Measurements from ENCODE around the gene PSMB4. TPM values are rescaled to one million over a fixed set of nuclear protein-coding genes. Genes with fewer than 3 reads are reported as not detected.

Gene PSMB4
- total RNA-seq, 1 donor from 2014 or later: 322 TPM

GRCh38 chr1:151407304-151407703, 7.9 kb downstream of the PSMB4 start:
- no peaks in the 10 kb centered on the region for H3K9me3 Mint-ChIP-seq (ENCODE audit: unreplicated experiment)
- peaks cover 2% of the 10 kb centered on the region for H3K4me1 Mint-ChIP-seq (ENCODE audit: unreplicated experiment)
- no peak overlapping the region for H3K27ac Mint-ChIP-seq (ENCODE audit: unreplicated experiment)
- no peak for DNase-seq (ENCODE audit: low spot score)
- no peak overlapping the region for H3K4me3 Mint-ChIP-seq (ENCODE audit: unreplicated experiment)
- H3K36me3 Mint-ChIP-seq (ENCODE audit: low read depth, unreplicated experiment): peaks cover 56% of the 10 kb centered on the region
- TF ChIP-seq, protein P1, sequence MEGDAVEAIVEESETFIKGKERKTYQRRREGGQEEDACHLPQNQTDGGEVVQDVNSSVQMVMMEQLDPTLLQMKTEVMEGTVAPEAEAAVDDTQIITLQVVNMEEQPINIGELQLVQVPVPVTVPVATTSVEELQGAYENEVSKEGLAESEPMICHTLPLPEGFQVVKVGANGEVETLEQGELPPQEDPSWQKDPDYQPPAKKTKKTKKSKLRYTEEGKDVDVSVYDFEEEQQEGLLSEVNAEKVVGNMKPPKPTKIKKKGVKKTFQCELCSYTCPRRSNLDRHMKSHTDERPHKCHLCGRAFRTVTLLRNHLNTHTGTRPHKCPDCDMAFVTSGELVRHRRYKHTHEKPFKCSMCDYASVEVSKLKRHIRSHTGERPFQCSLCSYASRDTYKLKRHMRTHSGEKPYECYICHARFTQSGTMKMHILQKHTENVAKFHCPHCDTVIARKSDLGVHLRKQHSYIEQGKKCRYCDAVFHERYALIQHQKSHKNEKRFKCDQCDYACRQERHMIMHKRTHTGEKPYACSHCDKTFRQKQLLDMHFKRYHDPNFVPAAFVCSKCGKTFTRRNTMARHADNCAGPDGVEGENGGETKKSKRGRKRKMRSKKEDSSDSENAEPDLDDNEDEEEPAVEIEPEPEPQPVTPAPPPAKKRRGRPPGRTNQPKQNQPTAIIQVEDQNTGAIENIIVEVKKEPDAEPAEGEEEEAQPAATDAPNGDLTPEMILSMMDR (IDR thresholded peaks at IDR 0.05; ENCODE audit: unreplicated experiment): no peak
- H3K27me3 Mint-ChIP-seq (ENCODE audit: unreplicated experiment): no peaks in the 10 kb centered on the region

- DNase-seq (ENCODE audit: low spot score): no peak
- Mint-ChIP-seq H3K27ac (ENCODE audit: unreplicated experiment) (no peak overlapping the region), H3K4me1 (ENCODE audit: unreplicated experiment) (no peaks in the 10 kb centered on the region), H3K27me3 (ENCODE audit: unreplicated experiment) (no peaks in the 10 kb centered on the region), H3K36me3 (ENCODE audit: low read depth, unreplicated experiment) (peaks cover 64% of the 10 kb centered on the region), H3K9me3 (ENCODE audit: unreplicated experiment) (no peaks in the 10 kb centered on the region), H3K4me3 (ENCODE audit: unreplicated experiment) (no peak overlapping the region)
- TF ChIP-seq, protein P1 (IDR thresholded peaks at IDR 0.05; ENCODE audit: unreplicated experiment): no peak
These were observed 9.5 kb downstream of the PSMB4 start for GRCh38 chr1:151408891-151409290.

GRCh38 chr1:151411884-151412283, 12.5 kb downstream of the PSMB4 start:
- Mint-ChIP-seq H3K27ac (ENCODE audit: unreplicated experiment) (no peak overlapping the region), H3K36me3 (ENCODE audit: low read depth, unreplicated experiment) (peaks cover 62% of the 10 kb centered on the region), H3K27me3 (ENCODE audit: unreplicated experiment) (no peaks in the 10 kb centered on the region), H3K4me1 (ENCODE audit: unreplicated experiment) (no peaks in the 10 kb centered on the region), H3K4me3 (ENCODE audit: unreplicated experiment) (no peak overlapping the region), H3K9me3 (ENCODE audit: unreplicated experiment) (no peaks in the 10 kb centered on the region)
- no peak for DNase-seq (ENCODE audit: low spot score)
- TF ChIP-seq, protein P1 (IDR thresholded peaks at IDR 0.05; ENCODE audit: unreplicated experiment): no peak

- H3K4me1 Mint-ChIP-seq (ENCODE audit: unreplicated experiment): no peaks in the 10 kb centered on the region
- H3K27ac Mint-ChIP-seq (ENCODE audit: unreplicated experiment): no peak overlapping the region
- H3K27me3 Mint-ChIP-seq (ENCODE audit: unreplicated experiment): no peaks in the 10 kb centered on the region
- peaks cover 37% of the 10 kb centered on the region for H3K36me3 Mint-ChIP-seq (ENCODE audit: low read depth, unreplicated experiment)
- H3K4me3 Mint-ChIP-seq (ENCODE audit: unreplicated experiment): no peak overlapping the region
- DNase-seq (ENCODE audit: low spot score): no peak
- H3K9me3 Mint-ChIP-seq (ENCODE audit: unreplicated experiment): no peaks in the 10 kb centered on the region
- TF ChIP-seq, protein P1 (IDR thresholded peaks at IDR 0.05; ENCODE audit: unreplicated experiment): no peak
These were observed 16.9 kb downstream of the PSMB4 start for GRCh38 chr1:151416231-151416630.

- Mint-ChIP-seq H3K36me3 (ENCODE audit: low read depth, unreplicated experiment) (peaks cover 35% of the 10 kb centered on the region), H3K27ac (ENCODE audit: unreplicated experiment) (no peak overlapping the region), H3K27me3 (ENCODE audit: unreplicated experiment) (no peaks in the 10 kb centered on the region), H3K4me3 (ENCODE audit: unreplicated experiment) (no peak overlapping the region), H3K4me1 (ENCODE audit: unreplicated experiment) (peaks cover 1% of the 10 kb centered on the region), H3K9me3 (ENCODE audit: unreplicated experiment) (no peaks in the 10 kb centered on the region)
- TF ChIP-seq, protein P1 (IDR thresholded peaks at IDR 0.05; ENCODE audit: unreplicated experiment): no peak
- DNase-seq (ENCODE audit: low spot score): no peak
These were observed 18.7 kb downstream of the PSMB4 start for GRCh38 chr1:151418081-151418480.
